ENCODE data around the gene URM1. TPM values are rescaled to one million over a fixed set of nuclear protein-coding genes. Genes with fewer than 3 reads are reported as not detected.
"Not testable (repeated sequence)": the region's sequence is repeated elsewhere in the genome, so short reads cannot be mapped to it uniquely, and the experiment has no call there.

Gene URM1
- total RNA-seq, 4 donors from 2014 or later: 30.2 to 37.6 (median 34.0) TPM

GRCh38 chr9:128324401-128324800 lies 46.8 kb upstream of the URM1 start:
- H3K27ac ChIP-seq: no peak overlapping the region
- H3K4me3 ChIP-seq: no peak overlapping the region
- no peak for DNase-seq (ENCODE audit: low spot score in 2 of 2)
- H3K36me3 ChIP-seq: peaks cover 40% of the 10 kb centered on the region
- no peaks in the 10 kb centered on the region for H3K27me3 ChIP-seq
- H3K9me3 ChIP-seq: no peaks in the 10 kb centered on the region
- TF ChIP-seq POLR2AphosphoS5 (IDR thresholded peaks at IDR 0.05) (no peak), POLR2A (IDR thresholded peaks at IDR 0.05) (no peak), EP300 (IDR thresholded peaks at IDR 0.05) (no peak), CTCF (IDR thresholded peaks at IDR 0.05) (no peak)
- 100% methylated on average over 1 of the region's 1 CpG for WGBS
- peaks cover 65% of the 10 kb centered on the region for H3K4me1 ChIP-seq

- Histone ChIP-seq H3K27me3 (no peaks in the 10 kb centered on the region), H3K27ac (peak overlapping the region; percentile 65), H3K36me3 (peaks cover 35% of the 10 kb centered on the region), H3K9me3 (no peaks in the 10 kb centered on the region), H3K4me3 (peak overlapping the region; percentile 3), H3K4me1 (peaks cover 66% of the 10 kb centered on the region)
- 46% methylated on average over 13 of the region's 13 CpGs for WGBS
- DNase-seq (ENCODE audit: low spot score in 2 of 2): no peak
- TF ChIP-seq EP300 (IDR thresholded peaks at IDR 0.05) (no peak), POLR2AphosphoS5 (IDR thresholded peaks at IDR 0.05) (no peak), CTCF (IDR thresholded peaks at IDR 0.05) (no peak), POLR2A (IDR thresholded peaks at IDR 0.05) (no peak)
These were observed 45.5 kb upstream of the URM1 start for GRCh38 chr9:128325629-128326028.

- Histone ChIP-seq H3K27ac (no peak overlapping the region), H3K4me3 (no peak overlapping the region), H3K36me3 (peaks cover 38% of the 10 kb centered on the region), H3K27me3 (no peaks in the 10 kb centered on the region), H3K4me1 (peaks cover 12% of the 10 kb centered on the region), H3K9me3 (no peaks in the 10 kb centered on the region)
- TF ChIP-seq POLR2AphosphoS5 (IDR thresholded peaks at IDR 0.05): no peak
- no peak for TF ChIP-seq POLR2A (IDR thresholded peaks at IDR 0.05)
- WGBS: 86% methylated on average over 11 of the region's 11 CpGs
- no peak for DNase-seq (ENCODE audit: low spot score in 2 of 2)
These were observed 37.7 kb upstream of the URM1 start for GRCh38 chr9:128333451-128333869.

- no peak for TF ChIP-seq CTCF (IDR thresholded peaks at IDR 0.05)
- no peak for TF ChIP-seq POLR2AphosphoS5 (IDR thresholded peaks at IDR 0.05)
- TF ChIP-seq POLR2A (IDR thresholded peaks at IDR 0.05): no peak
- no peak for TF ChIP-seq EP300 (IDR thresholded peaks at IDR 0.05)
- Histone ChIP-seq H3K9me3 (no peaks in the 10 kb centered on the region), H3K4me3 (no peak overlapping the region), H3K27me3 (no peaks in the 10 kb centered on the region), H3K36me3 (peaks cover 34% of the 10 kb centered on the region), H3K4me1 (peaks cover 6% of the 10 kb centered on the region), H3K27ac (no peak overlapping the region)
- WGBS: 70% methylated on average over 7 of the region's 7 CpGs
- DNase-seq (ENCODE audit: low spot score in 2 of 2): no peak
These were observed 36.0 kb upstream of the URM1 start for GRCh38 chr9:128335161-128335560.

GRCh38 chr9:128335914-128336313 lies 35.3 kb upstream of the URM1 start:
- whole genome bisulfite sequencing: no CpG with 5 or more reads among the region's 2 CpGs
- no peak for DNase-seq (ENCODE audit: low spot score in 2 of 2)
- no peak overlapping the region for H3K27ac ChIP-seq
- no peak for TF ChIP-seq POLR2A (IDR thresholded peaks at IDR 0.05)
- no peak for TF ChIP-seq CTCF (IDR thresholded peaks at IDR 0.05)
- no peak for TF ChIP-seq POLR2AphosphoS5 (IDR thresholded peaks at IDR 0.05)
- no peak for TF ChIP-seq EP300 (IDR thresholded peaks at IDR 0.05)
- no peaks in the 10 kb centered on the region for H3K27me3 ChIP-seq
- H3K4me1 ChIP-seq: peaks cover 8% of the 10 kb centered on the region
- H3K4me3 ChIP-seq: no peak overlapping the region
- no peaks in the 10 kb centered on the region for H3K9me3 ChIP-seq
- H3K36me3 ChIP-seq: peaks cover 34% of the 10 kb centered on the region

GRCh38 chr9:128337936-128338335 lies 33.2 kb upstream of the URM1 start:
- Histone ChIP-seq H3K4me1 (peaks cover 18% of the 10 kb centered on the region), H3K4me3 (no peak overlapping the region), H3K36me3 (peaks cover 19% of the 10 kb centered on the region), H3K9me3 (no peaks in the 10 kb centered on the region), H3K27me3 (no peaks in the 10 kb centered on the region), H3K27ac (no peak overlapping the region)
- TF ChIP-seq POLR2A (IDR thresholded peaks at IDR 0.05) (no peak), CTCF (IDR thresholded peaks at IDR 0.05) (no peak), POLR2AphosphoS5 (IDR thresholded peaks at IDR 0.05) (no peak), EP300 (IDR thresholded peaks at IDR 0.05) (no peak)
- no peak for DNase-seq (ENCODE audit: low spot score in 2 of 2)
- 99% methylated on average over 6 of the region's 7 CpGs for WGBS

GRCh38 chr9:128338852-128339614 lies 32.1 kb upstream of the URM1 start:
- not testable (repeated sequence) for H3K27me3 ChIP-seq; H3K9me3 ChIP-seq; DNase-seq (ENCODE audit: low spot score in 2 of 2); H3K27ac ChIP-seq; H3K4me3 ChIP-seq
- peaks cover 19% of the 10 kb centered on the region for H3K36me3 ChIP-seq
- peaks cover 18% of the 10 kb centered on the region for H3K4me1 ChIP-seq
- 91% methylated on average over 15 of the region's 15 CpGs for WGBS
